ENCODE data around the gene MROH8.
A peak's percentile ranks its signal among the peaks of the same experiment; 100 is the strongest.

MROH8 gene

DNA sequence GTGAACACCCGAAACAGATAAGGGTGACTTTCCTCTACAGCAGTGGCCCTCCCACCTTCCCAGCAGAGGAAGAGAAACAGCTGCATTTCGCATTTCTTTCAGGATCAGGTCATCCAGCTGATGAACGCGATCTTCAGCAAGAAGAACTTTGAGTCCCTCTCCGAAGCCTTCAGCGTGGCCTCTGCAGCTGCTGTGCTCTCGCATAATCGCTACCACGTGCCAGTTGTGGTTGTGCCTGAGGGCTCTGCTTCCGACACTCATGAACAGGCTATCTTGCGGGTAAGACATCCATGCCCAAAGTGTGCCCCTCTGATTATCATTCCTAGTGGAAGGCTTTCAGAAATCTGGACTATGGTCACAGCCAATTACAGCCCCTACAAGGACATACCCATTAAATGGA, 27.8 kb upstream of the MROH8 start:
- Histone ChIP-seq H3K36me3 (replicated peaks) (peaks cover 90% of the 10 kb centered on the region), H3K27me3 (ENCODE audit: low read depth) (no peaks in the 10 kb centered on the region), H3K4me1 (no peaks in the 10 kb centered on the region; the same call in 1 of the 2 replicates), H3K9me3 (no peaks in the 10 kb centered on the region), H3K4me3 (no peak overlapping the region)
- no peak for DNase-seq (ENCODE audit: low spot score in 2 of 2)
- in situ Hi-C loops (cut with MboI; ENCODE audit: low sequenced_read_pairs), result no loop called here

- Histone ChIP-seq H3K4me3 (no peak overlapping the region), H3K9me3 (no peaks in the 10 kb centered on the region), H3K27me3 (ENCODE audit: low read depth) (no peaks in the 10 kb centered on the region), H3K36me3 (replicated peaks) (peaks cover 93% of the 10 kb centered on the region), H3K4me1 (peaks cover 4% of the 10 kb centered on the region; the same call in 1 of the 2 replicates)
- DNase-seq (ENCODE audit: low spot score in 2 of 2), result no peak
- in situ Hi-C loops (cut with MboI; ENCODE audit: low sequenced_read_pairs), result no loop called here
Observed at GRCh38 chr20:37205794-37206193, 26.4 kb upstream of the MROH8 start.

DNA sequence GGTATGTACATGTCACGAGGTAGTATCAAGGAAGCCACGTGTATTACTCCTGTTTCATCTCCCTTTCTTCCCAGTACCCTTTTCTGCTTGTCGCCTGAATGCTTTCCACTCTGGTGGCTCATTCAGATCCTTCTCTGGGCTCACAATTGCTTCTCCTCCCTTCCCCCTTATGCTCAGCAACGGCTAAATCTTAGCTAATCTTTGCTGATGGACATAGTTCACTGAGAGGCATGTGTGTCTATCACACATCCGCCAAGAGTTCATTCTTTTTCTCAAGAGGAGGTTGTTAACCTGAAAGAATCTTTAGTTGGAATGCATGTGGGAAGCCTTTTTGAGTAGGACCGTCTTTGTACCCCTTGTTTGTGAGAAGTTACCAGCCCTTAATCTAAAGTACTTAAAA, 25.8 kb upstream of the MROH8 start:
- peak in 1 of 2 experiments; percentile 0 for DNase-seq (ENCODE audit: low spot score in 2 of 2)
- H3K4me1 ChIP-seq, result peaks cover 4% of the 10 kb centered on the region; the same call in 1 of the 2 replicates
- H3K4me3 ChIP-seq, result no peak overlapping the region
- H3K27me3 ChIP-seq (ENCODE audit: low read depth), result no peaks in the 10 kb centered on the region
- no peaks in the 10 kb centered on the region for H3K9me3 ChIP-seq
- in situ Hi-C loops (cut with MboI; ENCODE audit: low sequenced_read_pairs), result no loop called here
- H3K36me3 ChIP-seq (replicated peaks), result peaks cover 95% of the 10 kb centered on the region

DNA sequence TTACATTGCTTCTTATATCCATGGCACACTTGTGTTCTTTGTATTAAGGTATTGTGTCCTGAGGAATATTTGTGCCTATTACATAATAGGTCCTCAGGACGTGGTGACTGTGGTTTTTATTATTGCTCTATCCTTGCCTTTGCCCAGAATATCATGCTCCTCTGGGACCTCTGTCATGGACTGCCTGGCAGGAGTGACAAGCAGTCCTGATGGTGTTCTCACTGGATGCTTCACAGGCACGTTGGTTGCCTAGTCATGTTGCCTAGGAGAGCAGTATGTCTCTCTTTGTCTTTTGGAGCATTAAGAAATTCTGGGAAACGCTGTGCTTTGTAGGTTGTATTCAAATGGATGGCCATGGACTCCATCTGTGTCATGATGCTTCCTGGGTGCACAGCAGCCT, 24.7 kb upstream of the MROH8 start:
- peaks cover 93% of the 10 kb centered on the region for H3K36me3 ChIP-seq (replicated peaks)
- no peaks in the 10 kb centered on the region for H3K9me3 ChIP-seq
- in situ Hi-C loops (cut with MboI; ENCODE audit: low sequenced_read_pairs), result no loop called here
- H3K4me1 ChIP-seq, result peaks cover 4% of the 10 kb centered on the region; the same call in 1 of the 2 replicates
- H3K27me3 ChIP-seq (ENCODE audit: low read depth), result no peaks in the 10 kb centered on the region
- H3K4me3 ChIP-seq, result no peak overlapping the region
- no peak for DNase-seq (ENCODE audit: low spot score in 2 of 2)

- Histone ChIP-seq H3K36me3 (replicated peaks) (peaks cover 93% of the 10 kb centered on the region), H3K27me3 (ENCODE audit: low read depth) (no peaks in the 10 kb centered on the region), H3K4me1 (peaks cover 4% of the 10 kb centered on the region; the same call in 1 of the 2 replicates), H3K9me3 (no peaks in the 10 kb centered on the region), H3K4me3 (no peak overlapping the region)
- in situ Hi-C loops (cut with MboI; ENCODE audit: low sequenced_read_pairs), result no loop called here
- peak; percentile 37 to 49 for DNase-seq (ENCODE audit: low spot score in 2 of 2)
Observed at GRCh38 chr20:37202267-37202943, 23.1 kb upstream of the MROH8 start.

DNA sequence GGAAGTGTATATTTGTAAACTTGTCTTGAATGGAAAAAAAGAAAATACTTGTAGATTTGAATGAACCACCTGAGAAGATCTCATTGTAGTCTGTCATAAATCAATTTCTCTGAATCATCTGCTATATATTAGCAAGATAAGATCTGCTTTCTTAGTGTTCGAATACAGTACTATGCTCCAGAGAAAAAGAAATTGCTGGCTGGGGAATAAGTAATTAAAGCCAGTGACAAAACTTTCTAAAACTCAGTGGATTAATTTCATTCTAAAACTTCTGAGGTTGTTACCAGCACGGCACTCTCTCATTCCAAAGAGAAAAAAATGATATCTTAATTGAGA, 22.4 kb upstream of the MROH8 start:
- Histone ChIP-seq H3K4me3 (no peak overlapping the region), H3K27me3 (ENCODE audit: low read depth) (no peaks in the 10 kb centered on the region), H3K4me1 (peaks cover 4% of the 10 kb centered on the region; the same call in 1 of the 2 replicates), H3K9me3 (no peaks in the 10 kb centered on the region), H3K36me3 (replicated peaks) (peaks cover 93% of the 10 kb centered on the region)
- DNase-seq (ENCODE audit: low spot score in 2 of 2), result no peak
- in situ Hi-C loops (cut with MboI; ENCODE audit: low sequenced_read_pairs), result no loop called here

GRCh38 chr20:37200926-37201826, 21.8 kb upstream of the MROH8 start:
- no peak overlapping the region for H3K4me3 ChIP-seq
- in situ Hi-C loops (cut with MboI; ENCODE audit: low sequenced_read_pairs), result no loop called here
- H3K4me1 ChIP-seq, result peaks cover 4% of the 10 kb centered on the region; the same call in 1 of the 2 replicates
- H3K9me3 ChIP-seq, result no peaks in the 10 kb centered on the region
- peaks cover 95% of the 10 kb centered on the region for H3K36me3 ChIP-seq (replicated peaks)
- no peaks in the 10 kb centered on the region for H3K27me3 ChIP-seq (ENCODE audit: low read depth)
- DNase-seq (ENCODE audit: low spot score in 2 of 2), result no peak

- in situ Hi-C loops (cut with MboI; ENCODE audit: low sequenced_read_pairs), result no loop called here
- peaks cover 4% of the 10 kb centered on the region; the same call in 1 of the 2 replicates for H3K4me1 ChIP-seq
- no peaks in the 10 kb centered on the region for H3K27me3 ChIP-seq (ENCODE audit: low read depth)
- DNase-seq (ENCODE audit: low spot score in 2 of 2), result no peak
- peaks cover 95% of the 10 kb centered on the region for H3K36me3 ChIP-seq (replicated peaks)
- H3K4me3 ChIP-seq, result no peak overlapping the region
- no peaks in the 10 kb centered on the region for H3K9me3 ChIP-seq
Observed at GRCh38 chr20:37200376-37200775, 21.0 kb upstream of the MROH8 start.

DNA sequence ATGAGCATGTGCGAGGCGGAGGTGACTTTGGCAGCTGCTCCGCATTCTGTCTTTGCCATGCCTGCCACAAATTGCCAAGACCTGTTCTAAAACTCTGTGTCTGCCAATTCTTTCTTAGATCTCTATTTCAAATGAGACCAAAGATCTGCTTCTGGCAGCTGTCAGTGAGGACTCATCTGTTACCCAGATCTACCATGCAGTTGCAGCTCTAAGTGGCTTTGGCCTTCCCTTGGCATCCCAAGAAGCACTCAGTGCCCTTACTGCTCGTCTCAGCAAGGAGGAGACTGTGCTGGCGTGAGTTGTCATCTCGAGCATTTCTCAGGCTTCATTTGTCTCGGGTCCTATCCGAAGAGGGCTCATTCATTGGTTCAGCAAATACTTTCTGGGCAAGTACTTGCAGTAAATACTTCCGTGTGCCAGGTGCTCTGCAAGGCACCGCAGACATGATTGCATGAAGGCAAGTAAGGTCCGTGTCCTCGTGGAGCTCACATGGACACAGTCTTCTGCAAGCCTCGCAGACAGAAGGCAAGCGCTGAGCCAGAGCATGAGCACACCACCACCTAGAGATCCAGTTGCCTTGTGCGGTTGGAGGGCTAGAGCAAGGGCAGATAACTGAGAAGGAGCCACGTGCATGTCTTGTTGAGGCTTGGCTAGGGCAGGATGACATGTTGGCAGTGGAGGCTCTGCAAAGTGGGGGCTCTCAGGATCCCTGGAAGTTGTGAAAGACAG, 19.7 kb upstream of the MROH8 start:
- Histone ChIP-seq H3K27me3 (ENCODE audit: low read depth) (no peaks in the 10 kb centered on the region), H3K9me3 (no peaks in the 10 kb centered on the region), H3K36me3 (replicated peaks) (peaks cover 89% of the 10 kb centered on the region), H3K4me1 (peaks cover 4% of the 10 kb centered on the region; the same call in 1 of the 2 replicates), H3K4me3 (no peak overlapping the region)
- no peak for DNase-seq (ENCODE audit: low spot score in 2 of 2)
- in situ Hi-C loops (cut with MboI; ENCODE audit: low sequenced_read_pairs), result loop anchor here (5.0 kb wide), 1 partner anchor 328 kb away; the partner anchor contains the start of gene BLCAP

DNA sequence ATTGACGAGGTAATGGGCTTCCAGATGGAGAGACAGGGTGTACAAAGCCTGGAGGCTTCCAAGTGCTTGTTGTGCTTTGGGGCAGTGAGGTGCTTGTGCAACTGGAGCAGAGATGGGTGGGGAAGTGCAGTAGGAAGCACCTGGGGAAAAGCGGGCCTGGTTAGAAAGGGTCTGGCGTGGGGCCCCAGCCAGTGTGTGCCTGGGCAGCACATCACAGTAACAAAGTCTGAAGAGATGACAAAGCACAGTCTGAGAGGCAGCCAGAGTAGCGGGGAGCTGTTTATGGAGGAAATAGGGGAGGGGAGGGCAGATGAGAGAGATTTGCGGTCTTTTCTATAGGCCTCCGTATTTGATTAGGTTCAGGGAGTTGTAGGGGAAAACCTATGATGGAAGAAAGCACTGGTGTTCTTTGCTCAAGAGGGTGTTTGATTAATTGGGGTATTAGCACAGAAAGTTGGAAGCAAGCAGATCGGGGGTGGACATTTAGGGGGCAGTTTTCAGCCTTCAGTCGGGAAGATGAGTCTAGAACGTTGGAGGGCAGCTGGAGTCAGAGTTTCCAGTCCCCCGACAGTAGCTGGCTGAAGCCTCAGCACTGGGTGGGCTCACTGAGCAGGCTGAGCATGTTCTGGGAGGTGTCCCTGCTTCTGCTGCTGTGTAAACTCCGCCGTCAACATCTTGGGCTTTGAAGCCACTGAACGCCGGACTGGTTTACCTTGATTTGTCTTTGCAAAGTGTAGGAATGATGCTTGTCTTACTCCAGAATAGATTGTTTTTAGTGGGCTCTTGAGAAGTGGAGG, 15.5 kb upstream of the MROH8 start:
- in situ Hi-C loops (cut with MboI; ENCODE audit: low sequenced_read_pairs), result loop anchor here (5.0 kb wide), 1 partner anchor 332 kb away; the partner anchor contains the start of gene BLCAP
- peaks cover 73% of the 10 kb centered on the region for H3K36me3 ChIP-seq (replicated peaks)
- no peak for DNase-seq (ENCODE audit: low spot score in 2 of 2)

GRCh38 chr20:37193821-37194220, 14.5 kb upstream of the MROH8 start:
- Histone ChIP-seq H3K9me3 (no peaks in the 10 kb centered on the region), H3K4me1 (no peaks in the 10 kb centered on the region; the same call in 1 of the 2 replicates), H3K36me3 (replicated peaks) (peaks cover 75% of the 10 kb centered on the region), H3K4me3 (no peak overlapping the region), H3K27me3 (ENCODE audit: low read depth) (no peaks in the 10 kb centered on the region)
- DNase-seq (ENCODE audit: low spot score in 2 of 2), result no peak
- in situ Hi-C loops (cut with MboI; ENCODE audit: low sequenced_read_pairs), result no loop called here

More for the DNA sequence above, 15.5 kb upstream of the MROH8 start:
- Histone ChIP-seq H3K27me3 (ENCODE audit: low read depth) (no peaks in the 10 kb centered on the region), H3K4me1 (no peaks in the 10 kb centered on the region), H3K9me3 (no peaks in the 10 kb centered on the region), H3K4me3 (no peak overlapping the region)

GRCh38 chr20:37193226-37193625, 13.9 kb upstream of the MROH8 start:
- H3K4me1 ChIP-seq, result no peaks in the 10 kb centered on the region; the same call in 1 of the 2 replicates
- peaks cover 72% of the 10 kb centered on the region for H3K36me3 ChIP-seq (replicated peaks)
- DNase-seq (ENCODE audit: low spot score in 2 of 2), result no peak
- H3K9me3 ChIP-seq, result no peaks in the 10 kb centered on the region
- H3K27me3 ChIP-seq (ENCODE audit: low read depth), result no peaks in the 10 kb centered on the region
- in situ Hi-C loops (cut with MboI; ENCODE audit: low sequenced_read_pairs), result no loop called here
- no peak overlapping the region for H3K4me3 ChIP-seq
